ENCODE data around the gene ADAMTSL1. TPM values are rescaled to one million over a fixed set of nuclear protein-coding genes. Genes with fewer than 3 reads are reported as not detected.

The ADAMTSL1 gene
- total and polyA plus RNA-seq, 2 of the 13 experiments (the other 11 are each of a cell fraction or from before 2014, with no cell fraction given), result not detected

- TF ChIP-seq, protein P1, sequence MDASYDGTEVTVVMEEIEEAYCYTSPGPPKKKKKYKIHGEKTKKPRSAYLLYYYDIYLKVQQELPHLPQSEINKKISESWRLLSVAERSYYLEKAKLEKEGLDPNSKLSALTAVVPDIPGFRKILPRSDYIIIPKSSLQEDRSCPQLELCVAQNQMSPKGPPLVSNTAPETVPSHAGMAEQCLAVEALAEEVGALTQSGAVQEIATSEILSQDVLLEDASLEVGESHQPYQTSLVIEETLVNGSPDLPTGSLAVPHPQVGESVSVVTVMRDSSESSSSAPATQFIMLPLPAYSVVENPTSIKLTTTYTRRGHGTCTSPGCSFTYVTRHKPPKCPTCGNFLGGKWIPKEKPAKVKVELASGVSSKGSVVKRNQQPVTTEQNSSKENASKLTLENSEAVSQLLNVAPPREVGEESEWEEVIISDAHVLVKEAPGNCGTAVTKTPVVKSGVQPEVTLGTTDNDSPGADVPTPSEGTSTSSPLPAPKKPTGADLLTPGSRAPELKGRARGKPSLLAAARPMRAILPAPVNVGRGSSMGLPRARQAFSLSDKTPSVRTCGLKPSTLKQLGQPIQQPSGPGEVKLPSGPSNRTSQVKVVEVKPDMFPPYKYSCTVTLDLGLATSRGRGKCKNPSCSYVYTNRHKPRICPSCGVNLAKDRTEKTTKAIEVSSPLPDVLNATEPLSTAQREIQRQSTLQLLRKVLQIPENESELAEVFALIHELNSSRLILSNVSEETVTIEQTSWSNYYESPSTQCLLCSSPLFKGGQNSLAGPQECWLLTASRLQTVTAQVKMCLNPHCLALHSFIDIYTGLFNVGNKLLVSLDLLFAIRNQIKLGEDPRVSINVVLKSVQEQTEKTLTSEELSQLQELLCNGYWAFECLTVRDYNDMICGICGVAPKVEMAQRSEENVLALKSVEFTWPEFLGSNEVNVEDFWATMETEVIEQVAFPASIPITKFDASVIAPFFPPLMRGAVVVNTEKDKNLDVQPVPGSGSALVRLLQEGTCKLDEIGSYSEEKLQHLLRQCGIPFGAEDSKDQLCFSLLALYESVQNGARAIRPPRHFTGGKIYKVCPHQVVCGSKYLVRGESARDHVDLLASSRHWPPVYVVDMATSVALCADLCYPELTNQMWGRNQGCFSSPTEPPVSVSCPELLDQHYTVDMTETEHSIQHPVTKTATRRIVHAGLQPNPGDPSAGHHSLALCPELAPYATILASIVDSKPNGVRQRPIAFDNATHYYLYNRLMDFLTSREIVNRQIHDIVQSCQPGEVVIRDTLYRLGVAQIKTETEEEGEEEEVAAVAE (CRISPR knock-in tag; IDR thresholded peaks at IDR 0.05; ENCODE audit: borderline replicate concordance), result no peak
- TF ChIP-seq ZNF281 (CRISPR knock-in tag; IDR thresholded peaks at IDR 0.05; ENCODE audit: borderline replicate concordance) (no peak), ZNF766 (CRISPR knock-in tag; IDR thresholded peaks at IDR 0.05; ENCODE audit: borderline replicate concordance) (no peak), TEF (CRISPR knock-in tag; IDR thresholded peaks at IDR 0.05) (no peak)
Measured at GRCh38 chr9:18829066-18829465, 355.1 kb downstream of the ADAMTSL1 start (continued).

All from HepG2 (cell line).